Ishikawa (cell line): Measurements from ENCODE around the gene NBPF3.

Experiments used
- CEBPB ChIP-seq: IDR thresholded peaks from 2 replicates; pipeline ENCODE4 v1.6.1; 2012
- CREB1 ChIP-seq: IDR thresholded peaks from 2 replicates; pipeline ENCODE4 v1.6.1; 2012; ENCODE audit warnings: low read depth
- EGR1 ChIP-seq: IDR thresholded peaks from 2 replicates; pipeline ENCODE4 v1.6.1; 2012
- TEAD4 ChIP-seq: IDR thresholded peaks from 2 replicates; pipeline ENCODE4 v1.6.1; 2012
- TF ChIP-seq, protein P1 (sequence below): IDR thresholded peaks from 2 replicates; pipeline ENCODE4 v1.6.1; 2012

DNA sequence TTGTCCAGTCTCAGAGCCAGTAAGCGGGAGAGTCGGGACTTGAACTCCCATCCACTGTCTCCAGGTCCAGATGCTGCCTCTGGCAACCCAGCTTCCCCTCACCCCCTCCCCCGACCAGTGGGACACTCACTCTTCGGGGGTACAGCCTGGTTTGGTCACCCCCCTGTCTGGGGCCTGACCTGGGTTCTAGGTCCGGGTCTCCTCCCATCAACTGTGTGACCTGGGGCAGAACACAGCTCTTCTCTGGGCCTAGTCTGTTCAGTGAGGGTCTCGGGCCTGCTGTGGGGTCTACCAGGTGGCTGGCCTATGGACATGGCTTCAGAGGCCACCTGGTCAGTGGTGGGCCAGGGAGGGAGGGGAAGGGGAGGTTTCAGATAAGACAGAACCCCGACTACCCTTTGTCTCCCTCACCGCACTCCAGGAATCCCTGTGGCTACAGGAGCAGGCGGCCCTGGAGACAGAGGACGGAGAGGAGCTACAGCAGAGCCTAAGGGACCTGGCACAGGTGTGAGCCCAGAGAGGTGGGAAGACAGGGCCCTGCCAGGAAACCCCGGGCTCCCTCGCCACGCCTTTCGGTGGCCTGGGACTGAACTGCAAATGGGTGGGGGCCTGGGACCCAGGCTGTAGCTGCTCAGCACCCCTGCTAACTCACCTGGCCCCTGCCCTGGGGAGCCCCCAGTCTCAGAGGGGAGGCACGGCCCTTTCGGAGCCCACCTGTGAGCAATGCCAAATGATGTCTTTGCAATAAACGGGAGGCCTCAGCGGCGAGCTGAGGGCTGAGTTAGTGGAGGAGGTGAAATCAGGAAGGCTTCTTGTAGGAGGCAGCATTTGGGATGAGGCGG lies 4.1 kb upstream of the NBPF3 start:
- no peak for TF ChIP-seq CREB1
- no peak for TF ChIP-seq TEAD4
- TF ChIP-seq EGR1: no peak
- TF ChIP-seq, protein P1, sequence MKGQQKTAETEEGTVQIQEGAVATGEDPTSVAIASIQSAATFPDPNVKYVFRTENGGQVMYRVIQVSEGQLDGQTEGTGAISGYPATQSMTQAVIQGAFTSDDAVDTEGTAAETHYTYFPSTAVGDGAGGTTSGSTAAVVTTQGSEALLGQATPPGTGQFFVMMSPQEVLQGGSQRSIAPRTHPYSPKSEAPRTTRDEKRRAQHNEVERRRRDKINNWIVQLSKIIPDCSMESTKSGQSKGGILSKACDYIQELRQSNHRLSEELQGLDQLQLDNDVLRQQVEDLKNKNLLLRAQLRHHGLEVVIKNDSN: no peak
- no peak for TF ChIP-seq CEBPB
